Lower leg skin (tissue), 4 donors: ENCODE measurements around the gene KCNE3. TPM values are rescaled to one million over a fixed set of nuclear protein-coding genes. Genes with fewer than 3 reads are reported as not detected.
A peak's percentile ranks its signal among the peaks of the same experiment; 100 is the strongest.

Experiments
- DNase-seq, 2 donors: peaks; one replicate each; pipeline ENCODE4 v3.0.0-alpha.2; 2019; ENCODE audit warnings: low spot score in 2 of 2
- H3K4me3 ChIP-seq: fragments of 200-600 bp; sonication (generic); 2 replicates; pipeline ENCODE4 v1.5.1; 2017; ENCODE audit warnings: mild to moderate bottlenecking, low read depth; ENCODE audit not compliant: poor library complexity, severe bottlenecking
- POLR2A ChIP-seq, 2 donors: fragments of 450-650 bp; IDR thresholded peaks; one replicate each; pipeline ENCODE4 v1.6.1; 2016 to 2017; ENCODE audit warnings: antibody characterized with exemption in 2 of 2, mild to moderate bottlenecking in 1 of 2, moderate library complexity in 1 of 2
- WGBS, 2 donors: methylation state at CpG; one replicate each; pipeline ENCODE4 v1.1.5; 2018; 5-methylcytosine and 5-hydroxymethylcytosine counted together
- intact Hi-C: fragments of 100-400 bp; cut with DNase I; formaldehyde crosslinking; loops from one replicate; pipeline ENCODE4 v1.15.0; 2023; ENCODE audit warnings: low total_unique reads
- total RNA-seq, 4 donors: library from RNA; depleted of rRNA; stranded (reverse); fragments of >200 nt; gene quantifications; one replicate each; pipeline ENCODE4 v1.1.0, GENCODE V29; 2016
- TF ChIP-seq, protein P1 (sequence below), 3 donors: fragments of 450-650 bp; IDR thresholded peaks; one replicate each; pipeline ENCODE4 v1.5.1; 2016; ENCODE audit warnings: antibody characterized with exemption in 3 of 3, mild to moderate bottlenecking in 3 of 3, moderate library complexity in 2 of 3

The KCNE3 gene
- total RNA-seq, 4 donors from 2014 or later: 0.08 to 2.0 (median 1.9) TPM; not detected in 1

DNA sequence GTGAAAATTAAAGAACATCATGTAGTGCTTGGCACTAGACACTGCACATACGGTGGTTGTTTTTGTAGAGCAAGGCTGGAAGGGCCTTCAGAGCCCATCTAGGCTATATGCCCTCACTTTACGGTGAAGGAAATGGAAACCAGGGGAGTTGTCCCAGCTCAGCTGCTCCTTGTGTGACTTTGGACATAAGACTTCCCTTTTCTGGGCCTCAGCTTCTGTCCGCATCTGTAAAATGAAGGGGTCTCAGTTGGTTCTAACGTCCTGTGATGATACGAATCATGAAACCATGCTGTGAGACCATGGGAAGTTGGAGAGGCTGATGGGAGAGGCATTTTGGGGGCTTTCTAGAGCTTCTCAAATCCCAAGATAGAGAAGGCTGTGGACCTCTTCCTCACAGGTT is 4.7 kb downstream of the KCNE3 start:
- intact Hi-C loops: loop anchor here (5.0 kb wide), 1 partner anchor 105 kb away; no protein-coding TSS in a partner anchor
- DNase-seq: peak in 1 of 2 donors; percentile 50
- no peak overlapping the region for H3K4me3 ChIP-seq
- WGBS, 2 donors: 73 to 80% methylated on average over 5 of the region's 5 CpGs
- TF ChIP-seq, protein P1, sequence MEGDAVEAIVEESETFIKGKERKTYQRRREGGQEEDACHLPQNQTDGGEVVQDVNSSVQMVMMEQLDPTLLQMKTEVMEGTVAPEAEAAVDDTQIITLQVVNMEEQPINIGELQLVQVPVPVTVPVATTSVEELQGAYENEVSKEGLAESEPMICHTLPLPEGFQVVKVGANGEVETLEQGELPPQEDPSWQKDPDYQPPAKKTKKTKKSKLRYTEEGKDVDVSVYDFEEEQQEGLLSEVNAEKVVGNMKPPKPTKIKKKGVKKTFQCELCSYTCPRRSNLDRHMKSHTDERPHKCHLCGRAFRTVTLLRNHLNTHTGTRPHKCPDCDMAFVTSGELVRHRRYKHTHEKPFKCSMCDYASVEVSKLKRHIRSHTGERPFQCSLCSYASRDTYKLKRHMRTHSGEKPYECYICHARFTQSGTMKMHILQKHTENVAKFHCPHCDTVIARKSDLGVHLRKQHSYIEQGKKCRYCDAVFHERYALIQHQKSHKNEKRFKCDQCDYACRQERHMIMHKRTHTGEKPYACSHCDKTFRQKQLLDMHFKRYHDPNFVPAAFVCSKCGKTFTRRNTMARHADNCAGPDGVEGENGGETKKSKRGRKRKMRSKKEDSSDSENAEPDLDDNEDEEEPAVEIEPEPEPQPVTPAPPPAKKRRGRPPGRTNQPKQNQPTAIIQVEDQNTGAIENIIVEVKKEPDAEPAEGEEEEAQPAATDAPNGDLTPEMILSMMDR (IDR thresholded peaks at IDR 0.05): no peak

DNA sequence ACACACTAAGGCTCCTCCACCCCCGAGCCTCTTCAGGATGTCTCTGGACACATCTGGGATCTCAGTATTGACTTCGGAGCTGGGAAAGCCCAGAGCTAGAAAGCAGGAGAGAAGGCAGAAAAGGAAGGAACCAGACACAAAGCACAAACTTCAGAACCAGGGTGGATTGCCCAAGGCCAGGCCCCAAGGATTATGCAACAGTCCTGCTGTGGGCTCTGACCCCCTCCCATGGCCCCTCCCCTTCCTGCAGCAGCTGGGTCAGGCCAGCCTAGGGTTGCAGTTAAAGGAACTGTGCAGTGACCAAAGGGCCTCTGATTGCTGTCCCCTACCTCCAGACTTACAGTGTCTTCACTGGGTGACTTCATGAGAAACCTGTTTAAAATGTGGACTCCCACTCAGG is 5.3 kb downstream of the KCNE3 start:
- H3K4me3 ChIP-seq: no peak overlapping the region
- WGBS, 2 donors: 62 to 67% methylated on average over 2 of the region's 2 CpGs
- TF ChIP-seq POLR2A (IDR thresholded peaks at IDR 0.05): no peak
- intact Hi-C loops: loop anchor here (5.0 kb wide), 1 partner anchor 105 kb away; no protein-coding TSS in a partner anchor
- peak; percentile 68 to 92 for DNase-seq

DNA sequence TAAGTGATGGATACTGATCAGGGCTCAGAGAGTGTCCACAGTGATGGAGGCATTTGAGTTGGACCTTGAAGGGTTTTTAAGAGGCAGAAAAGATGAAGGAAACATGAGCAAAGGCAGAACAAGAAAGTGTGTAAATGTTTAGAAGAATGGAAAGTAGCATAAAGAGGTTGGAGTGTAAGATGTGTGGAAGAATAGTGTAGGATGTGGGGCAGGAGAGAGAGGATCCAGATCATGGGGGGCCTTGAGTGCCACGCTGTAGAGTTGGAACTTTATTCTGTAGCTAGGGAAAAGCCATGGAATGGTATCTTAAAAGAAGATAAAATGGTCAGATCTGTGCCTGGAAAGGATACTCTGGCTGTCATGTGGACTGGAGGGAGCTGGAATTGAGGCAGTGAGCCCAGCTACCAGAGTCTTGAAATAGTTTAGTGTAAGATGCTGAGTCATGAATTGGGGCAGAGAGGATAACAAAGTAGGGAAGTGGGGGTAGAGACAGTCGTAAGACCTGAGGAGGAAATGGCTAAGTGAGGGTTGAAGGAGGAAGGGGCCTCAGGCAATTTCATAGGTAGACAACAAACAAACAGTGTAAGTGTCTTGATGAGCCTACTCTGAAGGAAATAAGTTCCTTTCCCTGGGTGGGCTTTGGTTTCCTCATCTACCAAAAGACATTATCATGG is 6.7 kb downstream of the KCNE3 start:
- intact Hi-C loops: loop anchor here (5.0 kb wide), 1 partner anchor 107 kb away; no protein-coding TSS in a partner anchor
- no peak for TF ChIP-seq POLR2A (IDR thresholded peaks at IDR 0.05)
- TF ChIP-seq, protein P1 (IDR thresholded peaks at IDR 0.05): no peak
- H3K4me3 ChIP-seq: no peak overlapping the region
- WGBS, 2 donors: 84 to 87% methylated on average over 2 of the region's 2 CpGs
- DNase-seq: no peak

DNA sequence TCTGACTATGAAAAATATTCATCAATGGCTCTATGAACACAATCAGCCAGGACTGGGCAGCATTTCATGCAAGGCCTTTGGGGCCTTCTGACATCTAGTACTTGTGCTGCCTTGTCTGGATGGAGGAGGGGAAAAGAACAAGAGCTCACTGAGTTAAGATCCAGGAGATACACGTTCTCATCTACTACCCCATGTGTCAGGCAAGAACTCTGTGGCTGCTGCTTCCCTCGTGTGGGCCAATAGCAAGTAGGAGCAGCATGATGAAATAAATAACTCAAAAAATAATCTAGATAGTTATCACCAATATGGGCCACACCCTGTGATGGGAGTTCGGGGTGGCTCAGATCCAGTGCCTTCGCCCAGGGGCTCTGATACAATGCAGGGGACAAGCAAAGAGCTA is 7.3 kb downstream of the KCNE3 start:
- TF ChIP-seq, protein P1 (IDR thresholded peaks at IDR 0.05): no peak
- no peak for TF ChIP-seq POLR2A (IDR thresholded peaks at IDR 0.05)
- 54 to 65% methylated on average over 4 of the region's 4 CpGs for WGBS, 2 donors
- intact Hi-C loops: loop anchor here (5.0 kb wide), 1 partner anchor 107 kb away; no protein-coding TSS in a partner anchor
- no peak overlapping the region for H3K4me3 ChIP-seq
- no peak for DNase-seq

DNA sequence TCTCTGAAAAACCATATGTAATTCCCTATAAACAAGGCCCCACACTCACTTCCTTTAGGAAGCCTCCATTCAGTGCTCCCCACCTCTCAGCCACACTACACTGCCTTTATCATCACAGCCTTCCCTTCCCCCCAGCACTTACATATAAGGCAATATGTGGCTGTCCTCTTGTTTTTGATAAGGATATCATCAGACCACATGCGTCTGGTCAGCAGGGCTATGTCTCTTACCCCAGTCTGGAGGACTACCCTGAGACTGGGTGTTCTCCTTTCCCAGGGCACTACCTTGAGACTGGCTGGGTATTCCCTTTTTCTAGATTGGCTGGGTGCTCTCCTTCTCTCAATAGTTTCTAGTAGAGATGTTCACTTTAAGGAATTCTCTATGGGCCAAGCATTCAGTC is 7.8 kb downstream of the KCNE3 start:
- intact Hi-C loops: no loop called here
- no peak for DNase-seq
- no peak for TF ChIP-seq POLR2A (IDR thresholded peaks at IDR 0.05)
- TF ChIP-seq, protein P1 (IDR thresholded peaks at IDR 0.05): no peak
- 0 to 40% methylated on average over 1 of the region's 1 CpG for WGBS, 2 donors
- no peak overlapping the region for H3K4me3 ChIP-seq

DNA sequence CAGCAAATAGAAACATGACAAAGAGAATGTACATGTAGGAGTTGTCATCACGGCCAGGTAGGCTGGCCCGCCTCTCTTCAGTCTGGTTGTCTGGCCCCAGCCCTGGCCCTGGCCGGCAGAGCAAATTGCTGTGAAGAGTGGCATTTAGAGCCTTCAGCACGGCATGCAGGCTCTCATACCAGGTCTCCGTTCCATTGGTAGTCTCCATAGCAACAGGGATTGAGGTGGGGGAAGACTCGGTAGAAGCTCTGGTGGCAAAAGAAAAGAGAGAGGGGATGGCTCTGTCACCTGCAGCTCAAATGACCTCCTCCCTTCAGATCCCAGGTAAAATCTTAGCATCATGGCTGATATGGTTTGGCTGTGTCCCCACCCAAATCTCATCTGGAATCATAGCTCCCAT is 10.0 kb downstream of the KCNE3 start:
- H3K4me3 ChIP-seq: no peak overlapping the region
- TF ChIP-seq, protein P1 (IDR thresholded peaks at IDR 0.05): no peak
- no peak for TF ChIP-seq POLR2A (IDR thresholded peaks at IDR 0.05)
- WGBS, 2 donors: 84 to 92% methylated on average over 6 of the region's 6 CpGs
- peak in 1 of 2 donors; percentile 48 for DNase-seq
- intact Hi-C loops: no loop called here
